Duodenal mucosa (tissue), 2 donors: ENCODE results near the gene GPATCH2.

Experiments
- H3K27ac ChIP-seq: one replicate; pipeline ENCODE4 v1.7.0; 2013; ENCODE audit warnings: low read depth, low read length
- H3K27me3 ChIP-seq, 2 donors: one replicate each; pipeline ENCODE4 v1.7.0; 2013; ENCODE audit warnings: low read length in 2 of 2, control low read depth in 1 of 2; ENCODE audit not compliant: insufficient read depth in 2 of 2, control insufficient read depth in 1 of 2
- H3K36me3 ChIP-seq, 2 donors: one replicate each; pipeline ENCODE4 v1.7.0; 2013; ENCODE audit warnings: low read length in 2 of 2, control low read depth in 1 of 2; ENCODE audit not compliant: insufficient read depth in 2 of 2, control insufficient read depth in 1 of 2
- H3K4me1 ChIP-seq, 2 donors: one replicate each; pipeline ENCODE4 v1.7.0; 2013; ENCODE audit warnings: low read length in 2 of 2, control low read depth in 1 of 2; ENCODE audit not compliant: insufficient read depth in 2 of 2, control insufficient read depth in 1 of 2
- H3K4me3 ChIP-seq, 2 donors: one replicate each; pipeline ENCODE4 v1.7.0; 2013; ENCODE audit warnings: low read length in 2 of 2, low read depth in 1 of 2
- H3K9ac ChIP-seq, 2 donors: one replicate each; pipeline ENCODE4 v1.7.0; 2013; ENCODE audit warnings: low read length in 2 of 2, low read depth in 1 of 2
- H3K9me3 ChIP-seq, 2 donors: one replicate each; pipeline ENCODE4 v1.7.0; 2013; ENCODE audit warnings: low read length in 2 of 2, control low read depth in 1 of 2; ENCODE audit not compliant: control insufficient read depth in 1 of 2

The GPATCH2 gene

DNA sequence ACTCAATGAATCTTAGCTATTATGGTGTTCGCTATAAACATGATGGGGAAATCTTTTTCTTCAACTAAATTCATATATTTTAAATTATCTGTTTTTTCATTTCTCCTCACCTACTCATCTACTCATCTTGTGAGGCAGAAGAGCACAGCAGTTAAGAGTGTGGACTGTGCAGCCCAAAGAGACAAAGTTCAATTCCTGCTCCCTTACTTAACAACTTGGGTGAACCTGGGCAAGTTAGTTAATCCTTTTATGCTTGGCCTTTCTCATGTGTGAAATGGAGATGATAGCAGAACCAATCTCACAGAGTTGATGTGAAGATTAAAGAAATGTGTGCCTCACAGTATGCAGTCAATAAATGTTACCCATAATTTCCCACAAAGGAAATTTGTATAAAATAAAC, 168.2 kb downstream of the GPATCH2 start:
- peaks cover 0 to 6% of the 10 kb centered on the region in 2 donors for H3K9me3 ChIP-seq
- no peak overlapping the region for H3K9ac ChIP-seq
- no peaks in the 10 kb centered on the region for H3K4me1 ChIP-seq
- H3K4me3 ChIP-seq = no peak overlapping the region
- no peak overlapping the region for H3K27ac ChIP-seq
- H3K27me3 ChIP-seq = no peaks in the 10 kb centered on the region
- H3K36me3 ChIP-seq = no peaks in the 10 kb centered on the region

DNA sequence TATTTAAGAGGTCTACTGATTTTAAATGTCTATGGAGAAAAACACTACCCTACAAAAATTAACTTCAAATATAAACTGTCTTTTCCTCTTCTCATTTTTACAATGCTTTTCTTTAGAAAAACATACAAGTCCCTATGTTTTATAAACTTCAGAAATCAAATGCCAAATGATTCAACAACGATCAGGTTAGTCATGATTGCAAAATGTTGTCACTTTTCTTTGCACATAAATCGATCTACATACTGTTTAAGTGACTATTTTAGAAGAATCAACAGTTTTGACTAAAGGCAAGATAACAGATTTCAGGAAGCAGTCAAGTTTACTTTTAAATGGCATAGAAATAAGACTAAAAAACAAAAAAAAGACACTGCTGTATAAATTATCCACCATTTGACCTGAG, 168.7 kb downstream of the GPATCH2 start:
- H3K9me3 ChIP-seq = peaks cover 0 to 6% of the 10 kb centered on the region in 2 donors
- no peak overlapping the region for H3K27ac ChIP-seq
- H3K9ac ChIP-seq = no peak overlapping the region
- H3K4me1 ChIP-seq = no peaks in the 10 kb centered on the region
- H3K27me3 ChIP-seq = no peaks in the 10 kb centered on the region
- H3K36me3 ChIP-seq = no peaks in the 10 kb centered on the region
- no peak overlapping the region for H3K4me3 ChIP-seq

DNA sequence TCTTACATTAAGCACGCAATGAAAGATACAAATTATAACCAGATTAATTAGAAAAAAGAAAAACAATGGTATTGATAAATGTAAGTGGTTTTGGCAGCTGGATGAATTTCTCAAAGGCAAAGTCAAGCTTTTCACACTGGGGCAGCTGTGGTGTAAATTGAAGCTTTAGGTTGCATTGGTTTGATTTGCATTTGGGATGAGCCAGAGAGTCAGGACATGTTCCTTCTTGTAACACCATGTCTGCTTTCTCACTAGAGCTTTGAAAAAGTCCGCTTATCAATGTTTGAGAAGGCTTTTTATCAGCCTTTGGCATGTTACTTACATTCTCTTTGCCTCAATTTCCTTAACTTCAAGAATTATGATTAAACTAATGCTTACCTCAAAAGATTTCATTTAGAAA, 173.9 kb downstream of the GPATCH2 start:
- Histone ChIP-seq H3K4me1 (no peaks in the 10 kb centered on the region), H3K36me3 (no peaks in the 10 kb centered on the region), H3K9me3 (no peaks in the 10 kb centered on the region), H3K27ac (no peak overlapping the region), H3K27me3 (no peaks in the 10 kb centered on the region), H3K9ac (no peak overlapping the region), H3K4me3 (no peak overlapping the region)

DNA sequence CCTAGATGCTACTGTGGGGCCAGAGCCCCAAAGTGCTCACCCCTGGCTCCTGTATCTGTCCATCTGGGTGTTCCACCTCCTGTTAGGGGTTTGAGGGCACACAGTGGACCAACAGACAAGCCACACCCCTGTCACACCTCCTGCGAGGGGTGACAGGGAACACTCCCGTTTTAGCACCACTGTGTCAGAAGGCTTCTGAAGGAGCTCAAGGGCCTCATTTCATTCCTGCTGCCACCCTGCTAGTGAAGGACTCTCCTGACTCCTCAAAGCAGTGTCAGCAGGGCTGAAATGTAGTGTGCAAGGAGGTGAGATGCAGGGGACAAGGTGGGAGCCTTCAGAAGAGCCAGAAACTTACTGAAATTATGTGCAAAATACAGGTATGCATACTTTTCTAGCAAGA, 174.6 kb downstream of the GPATCH2 start:
- Histone ChIP-seq H3K4me3 (no peak overlapping the region), H3K36me3 (no peaks in the 10 kb centered on the region), H3K9ac (no peak overlapping the region), H3K4me1 (no peaks in the 10 kb centered on the region), H3K27me3 (no peaks in the 10 kb centered on the region), H3K27ac (no peak overlapping the region), H3K9me3 (no peaks in the 10 kb centered on the region)

- Histone ChIP-seq H3K27ac (no peak overlapping the region), H3K36me3 (no peaks in the 10 kb centered on the region), H3K9me3 (no peaks in the 10 kb centered on the region), H3K4me1 (no peaks in the 10 kb centered on the region), H3K9ac (no peak overlapping the region), H3K4me3 (no peak overlapping the region), H3K27me3 (no peaks in the 10 kb centered on the region)
These were observed 177.1 kb downstream of the GPATCH2 start for GRCh38 chr1:217453816-217454215.

DNA sequence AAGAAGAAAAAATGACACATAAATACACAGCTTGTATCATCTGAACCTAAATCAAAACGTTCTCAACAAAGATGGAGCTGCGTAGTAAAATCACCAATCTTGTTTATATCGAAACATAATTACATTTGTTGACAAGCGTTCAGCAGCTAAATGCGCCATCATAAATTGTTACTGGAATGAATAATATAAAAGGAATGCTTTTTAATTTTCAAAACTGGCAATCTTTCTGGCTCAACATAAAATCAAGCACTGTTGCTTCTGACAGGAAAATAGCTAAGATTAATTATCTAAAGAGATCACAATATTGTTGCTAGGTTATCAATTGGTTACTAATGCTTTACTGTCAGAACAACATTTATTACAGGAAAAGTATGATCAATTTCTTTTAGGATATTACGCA, 181.5 kb downstream of the GPATCH2 start:
- Histone ChIP-seq H3K4me1 (no peaks in the 10 kb centered on the region), H3K4me3 (no peak overlapping the region), H3K9ac (no peak overlapping the region), H3K36me3 (peaks cover 1 to 7% of the 10 kb centered on the region in 2 donors), H3K9me3 (no peaks in the 10 kb centered on the region), H3K27me3 (no peaks in the 10 kb centered on the region), H3K27ac (no peak overlapping the region)

DNA sequence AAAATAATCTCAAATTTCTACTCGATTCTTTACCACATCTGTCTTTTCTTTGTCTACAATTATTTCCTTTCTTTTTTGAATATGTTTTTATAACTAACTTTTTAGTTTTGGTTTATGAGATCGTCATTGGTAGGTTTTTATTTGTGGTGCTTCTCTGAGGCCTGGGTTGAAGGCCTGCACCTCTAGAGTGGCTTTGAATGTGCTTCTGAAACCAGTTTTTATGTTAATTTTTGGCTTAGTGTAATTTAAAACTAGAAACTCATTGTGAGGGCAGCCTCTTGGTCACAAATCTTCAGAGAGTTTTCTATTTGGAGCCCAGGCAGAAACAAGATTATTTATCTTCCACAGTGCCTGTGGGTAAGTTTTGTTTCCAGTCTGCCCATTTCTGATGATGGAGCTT, 187.0 kb downstream of the GPATCH2 start:
- Histone ChIP-seq H3K4me3 (no peak overlapping the region), H3K9me3 (no peaks in the 10 kb centered on the region), H3K4me1 (no peaks in the 10 kb centered on the region), H3K9ac (no peak overlapping the region), H3K27ac (no peak overlapping the region), H3K27me3 (no peaks in the 10 kb centered on the region), H3K36me3 (peaks cover 2 to 7% of the 10 kb centered on the region in 2 donors)

- H3K27me3 ChIP-seq = no peaks in the 10 kb centered on the region
- no peak overlapping the region for H3K4me3 ChIP-seq
- no peaks in the 10 kb centered on the region for H3K4me1 ChIP-seq
- H3K9me3 ChIP-seq = no peaks in the 10 kb centered on the region
- H3K36me3 ChIP-seq = peaks cover 0 to 5% of the 10 kb centered on the region in 2 donors
- no peak overlapping the region for H3K9ac ChIP-seq
- no peak overlapping the region for H3K27ac ChIP-seq
These were observed 193.5 kb downstream of the GPATCH2 start for GRCh38 chr1:217437376-217437775.

DNA sequence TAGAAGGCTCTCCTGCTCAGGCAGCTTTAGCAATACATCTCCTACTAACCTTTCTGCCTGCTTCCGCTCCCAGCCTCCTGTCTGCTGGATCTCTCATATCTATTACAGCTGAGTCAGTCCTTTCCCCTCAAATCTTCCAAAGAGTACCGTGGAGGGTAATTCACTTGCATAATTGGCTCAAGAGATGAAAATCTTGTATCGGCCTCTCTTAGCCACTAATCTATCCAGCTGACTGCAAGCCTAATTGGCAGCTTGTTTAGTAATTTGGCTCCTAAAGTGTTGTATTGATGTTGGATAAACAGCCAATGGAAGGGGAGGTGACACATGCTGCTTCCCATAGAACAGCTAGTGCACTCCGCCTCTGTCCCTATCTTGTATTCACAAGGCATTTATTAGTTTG, 195.7 kb downstream of the GPATCH2 start:
- no peaks in the 10 kb centered on the region for H3K9me3 ChIP-seq
- H3K27ac ChIP-seq = no peak overlapping the region
- H3K4me1 ChIP-seq = no peaks in the 10 kb centered on the region
- no peak overlapping the region for H3K9ac ChIP-seq
- no peak overlapping the region for H3K4me3 ChIP-seq
- H3K36me3 ChIP-seq = peaks cover 0 to 5% of the 10 kb centered on the region in 2 donors
- no peaks in the 10 kb centered on the region for H3K27me3 ChIP-seq

- no peaks in the 10 kb centered on the region for H3K27me3 ChIP-seq
- no peaks in the 10 kb centered on the region for H3K9me3 ChIP-seq
- H3K9ac ChIP-seq = no peak overlapping the region
- H3K36me3 ChIP-seq = peaks cover 0 to 5% of the 10 kb centered on the region in 2 donors
- no peaks in the 10 kb centered on the region for H3K4me1 ChIP-seq
- H3K27ac ChIP-seq = no peak overlapping the region
- no peak overlapping the region for H3K4me3 ChIP-seq
These were observed 197.2 kb downstream of the GPATCH2 start for GRCh38 chr1:217433664-217434063.

- Histone ChIP-seq H3K36me3 (peaks cover 0 to 4% of the 10 kb centered on the region in 2 donors), H3K4me1 (no peaks in the 10 kb centered on the region), H3K4me3 (no peak overlapping the region), H3K9ac (no peak overlapping the region), H3K9me3 (no peaks in the 10 kb centered on the region), H3K27me3 (no peaks in the 10 kb centered on the region), H3K27ac (no peak overlapping the region)
These were observed 198.6 kb downstream of the GPATCH2 start for GRCh38 chr1:217432339-217432738.
